NCI-H1105 treated with DMSO at 0.1 percent for 48 hours (cell line): ENCODE data around the gene ZNF598.

ENCODE experiments used
- DNase-seq: peaks from one replicate; lab custom pipeline; 2025; lab: John Stamatoyannopoulos, UW

The ZNF598 gene

DNA sequence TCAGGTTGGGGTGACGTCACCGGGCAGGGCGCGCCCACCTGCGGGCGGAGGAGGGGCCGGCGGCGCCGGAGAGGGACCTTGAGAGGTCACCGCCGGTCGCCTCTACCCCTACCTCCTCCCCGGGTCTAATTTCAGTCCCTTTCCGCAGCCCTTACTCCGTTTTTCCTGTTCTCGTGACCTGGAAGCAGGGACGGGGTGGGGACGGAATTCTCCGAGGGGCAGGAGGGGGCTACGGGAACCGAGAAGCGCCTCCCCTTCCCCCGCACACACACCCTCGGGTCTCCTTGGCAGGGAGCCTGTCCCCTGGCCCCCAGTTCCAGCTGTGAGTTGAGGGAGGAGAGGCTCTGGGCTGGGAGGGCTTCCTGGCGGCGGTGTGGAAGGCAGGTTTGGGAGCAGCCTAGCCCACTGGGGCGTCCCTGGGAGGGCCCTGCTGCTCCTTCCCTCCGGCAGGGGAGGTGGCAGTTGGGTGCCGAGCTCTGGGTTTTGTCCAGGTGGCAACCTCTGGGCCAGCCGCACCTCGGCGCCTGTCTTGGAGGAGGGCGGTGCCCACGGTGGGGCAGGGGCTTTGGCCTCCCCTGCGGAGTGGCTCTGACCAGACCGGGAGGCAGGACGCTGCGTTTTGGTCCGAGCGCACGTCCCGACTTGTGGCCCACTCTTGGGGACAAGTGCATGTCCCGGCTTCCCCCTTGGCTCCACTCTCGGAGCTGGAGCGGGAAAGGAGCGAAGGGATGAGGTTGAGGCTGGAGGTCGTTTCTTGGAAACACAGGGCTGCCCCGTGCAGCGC lies 19.1 kb downstream of the ZNF598 start:
- DNase-seq, result peak; percentile 20

DNA sequence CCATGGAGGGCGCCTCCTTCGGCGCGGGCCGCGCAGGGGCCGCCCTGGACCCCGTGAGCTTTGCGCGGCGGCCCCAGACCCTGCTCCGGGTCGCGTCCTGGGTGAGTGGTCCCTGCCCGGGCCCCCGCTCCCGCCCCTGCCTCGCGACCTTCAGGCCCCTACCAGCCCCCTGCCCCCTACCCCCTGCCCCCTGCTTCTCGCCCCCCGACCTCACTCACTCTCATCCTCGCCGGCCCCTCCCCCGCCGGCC lies 19.6 kb downstream of the ZNF598 start:
- no peak for DNase-seq

DNA sequence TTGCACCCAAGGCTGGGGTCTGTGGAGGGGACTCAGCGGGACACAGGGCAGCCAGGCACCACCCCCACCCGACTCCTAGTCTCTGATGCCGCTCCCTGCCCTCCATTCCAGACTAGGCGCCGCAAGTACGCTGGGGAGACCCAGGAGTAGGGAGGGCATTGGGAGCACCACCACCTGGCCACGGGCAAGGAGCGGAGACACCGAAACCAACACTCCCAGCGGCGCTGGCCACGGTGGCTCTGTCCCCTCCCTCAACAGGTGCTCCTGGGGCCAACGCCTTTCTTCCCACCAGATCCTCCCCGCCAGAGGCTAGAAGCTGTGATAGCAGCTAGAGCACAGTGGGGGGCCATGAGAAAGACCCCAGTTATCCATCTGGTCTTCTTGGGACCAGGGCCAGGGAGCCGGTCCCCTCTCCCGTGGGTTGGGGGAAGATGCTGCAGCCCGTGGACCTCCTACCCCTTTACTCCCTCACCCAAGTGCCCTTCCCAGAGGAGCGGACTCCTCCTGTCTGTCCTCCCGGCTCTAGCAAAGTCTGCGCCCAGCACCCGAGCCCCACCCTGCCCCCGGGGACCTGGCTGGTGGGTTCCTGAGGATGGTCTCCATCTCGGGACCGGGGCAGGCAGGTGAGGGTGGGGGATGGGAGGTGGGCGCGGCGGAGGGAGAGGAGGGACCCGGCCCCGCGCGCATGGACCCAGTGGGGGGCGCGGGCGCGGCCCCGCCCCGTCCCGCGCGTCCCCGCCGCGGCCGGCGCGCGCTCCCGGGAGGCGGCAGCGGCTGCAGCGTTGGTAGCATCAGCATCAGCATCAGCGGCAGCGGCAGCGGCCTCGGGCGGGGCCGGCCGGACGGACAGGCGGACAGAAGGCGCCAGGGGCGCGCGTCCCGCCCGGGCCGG lies 20.2 kb downstream of the ZNF598 start, which contains the start of gene SYNGR3:
Gene SYNGR3 (plus strand): TSS at position 762 of the 892 bp plus-strand sequence. CDS start 133 bp downstream, outside the sequence.
- DNase-seq, result no peak

DNA sequence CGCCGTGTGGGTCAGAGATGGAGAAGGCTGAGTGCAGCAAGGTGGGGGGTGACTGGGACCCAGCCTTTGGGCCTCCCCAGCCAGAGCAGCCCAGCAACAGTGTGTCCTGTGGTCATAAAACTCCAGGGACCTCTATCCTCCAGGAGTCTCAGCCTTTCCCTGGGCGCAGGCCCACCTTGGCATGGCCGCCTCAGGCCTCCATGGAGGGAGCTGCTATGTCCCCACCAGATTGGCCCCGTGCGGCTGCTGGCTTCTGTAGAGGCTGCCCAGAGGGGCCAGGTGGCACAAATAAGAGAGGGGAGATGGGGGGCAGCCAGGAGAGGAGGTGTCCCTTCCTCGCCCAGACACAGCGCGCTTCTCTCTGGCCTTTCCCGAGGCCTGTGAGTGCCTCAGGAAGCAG lies 22.4 kb downstream of the ZNF598 start:
- DNase-seq, result no peak

DNA sequence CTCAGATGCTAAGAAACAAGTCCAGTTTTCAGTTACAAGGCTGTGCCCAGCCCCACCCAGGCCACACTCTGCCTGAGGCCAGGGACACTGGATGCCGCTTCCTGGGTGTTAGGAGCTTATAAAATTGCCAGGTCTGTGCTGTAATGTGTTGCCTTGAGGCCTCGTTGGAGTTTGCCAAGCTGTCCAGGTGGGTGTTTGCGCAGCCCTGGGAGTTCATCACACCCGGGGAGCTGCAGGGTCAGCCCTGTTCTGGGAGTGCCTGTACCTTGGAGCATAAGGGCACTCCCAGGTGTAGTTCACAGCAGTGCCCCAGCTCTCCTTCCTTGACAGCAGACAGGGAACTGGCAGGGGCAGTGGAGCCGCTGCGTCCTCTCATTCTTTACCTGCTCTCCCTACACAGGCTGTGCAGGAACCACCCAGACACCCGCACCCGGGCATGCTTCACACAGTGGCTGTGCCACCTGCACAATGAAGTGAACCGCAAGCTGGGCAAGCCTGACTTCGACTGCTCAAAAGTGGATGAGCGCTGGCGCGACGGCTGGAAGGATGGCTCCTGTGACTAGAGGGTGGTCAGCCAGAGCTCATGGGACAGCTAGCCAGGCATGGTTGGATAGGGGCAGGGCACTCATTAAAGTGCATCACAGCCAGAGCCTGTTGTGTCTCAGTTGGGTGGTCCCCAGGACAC lies 24.0 kb downstream of the ZNF598 start:
- no peak for DNase-seq

DNA sequence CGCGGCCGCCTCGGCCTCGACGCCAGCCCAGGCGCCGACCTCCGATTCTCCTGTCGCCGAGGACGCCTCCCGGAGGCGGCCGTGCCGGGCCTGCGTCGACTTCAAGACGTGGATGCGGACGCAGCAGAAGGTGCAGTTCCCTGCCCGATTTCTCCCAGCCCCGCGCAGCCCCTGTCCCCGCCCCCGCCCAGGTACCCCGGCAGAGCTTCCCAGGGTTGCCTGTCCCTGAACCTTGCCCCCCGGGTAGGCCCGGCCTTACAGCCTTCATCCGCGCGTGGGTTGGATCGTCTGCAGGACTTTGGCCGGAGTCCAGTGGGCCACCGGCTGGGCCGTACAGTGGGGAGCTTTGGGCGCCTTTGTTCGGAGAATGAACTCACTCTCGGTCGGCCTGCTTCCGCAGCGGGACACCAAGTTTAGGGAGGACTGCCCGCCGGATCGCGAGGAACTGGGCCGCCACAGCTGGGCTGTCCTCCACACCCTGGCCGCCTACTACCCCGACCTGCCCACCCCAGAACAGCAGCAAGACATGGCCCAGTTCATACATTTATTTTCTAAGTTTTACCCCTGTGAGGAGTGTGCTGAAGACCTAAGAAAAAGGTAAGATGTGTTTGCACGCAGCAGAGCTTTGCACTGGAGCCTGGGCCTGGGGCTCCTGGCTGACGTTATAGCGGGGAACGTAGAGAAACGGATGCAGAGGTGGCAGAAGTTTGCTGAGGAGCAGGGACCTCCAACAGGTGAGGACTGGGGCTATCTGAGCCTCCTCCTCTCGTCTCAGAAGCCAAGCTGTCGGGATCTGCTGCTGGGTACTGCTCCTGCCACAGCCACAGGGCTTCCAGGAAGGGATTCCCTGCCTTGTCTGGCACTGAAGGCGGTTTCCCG lies 25.0 kb downstream of the ZNF598 start:
- DNase-seq, result no peak

DNA sequence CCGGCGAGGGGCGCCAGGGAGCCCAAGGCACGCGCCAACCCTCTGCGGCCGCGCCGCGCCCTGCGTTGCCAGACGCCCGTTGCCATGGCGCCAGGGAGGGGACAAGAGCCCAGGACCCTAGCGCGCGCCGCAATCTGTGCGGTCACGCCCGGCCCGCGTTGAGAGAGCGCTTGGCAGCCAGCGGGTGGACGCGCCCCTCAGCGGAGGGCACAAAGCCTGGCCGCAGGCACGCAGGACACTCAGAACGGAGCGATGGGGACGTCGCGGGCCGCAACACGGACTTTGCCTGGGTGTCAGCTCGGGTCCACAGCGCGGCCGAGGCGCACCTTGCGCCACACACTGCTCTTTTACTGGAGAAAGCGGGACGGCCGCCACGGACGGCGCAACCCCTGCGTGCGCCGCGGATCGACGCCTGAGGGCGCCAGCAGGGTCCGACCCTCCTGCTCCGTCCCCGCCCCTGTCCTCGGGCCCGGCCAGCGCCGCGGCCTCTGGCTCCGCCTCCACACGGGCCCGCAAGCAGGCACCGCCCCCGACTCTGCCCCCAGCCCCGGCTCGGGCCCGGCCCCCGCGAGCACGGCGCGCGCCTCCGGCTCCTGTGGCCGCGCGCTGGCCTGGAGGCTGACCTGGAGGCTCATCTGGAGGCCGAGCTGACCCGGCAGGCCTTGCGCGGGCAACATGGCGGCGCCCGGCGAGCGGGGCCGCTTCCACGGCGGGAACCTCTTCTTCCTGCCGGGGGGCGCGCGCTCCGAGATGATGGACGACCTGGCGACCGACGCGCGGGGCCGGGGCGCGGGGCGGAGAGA lies 25.9 kb downstream of the ZNF598 start, which contains the start of gene GFER:
Gene GFER (plus strand): TSS at position 650 of the 803 bp plus-strand sequence. CDS start 26 bp downstream, at position 676.
- DNase-seq, result peak; percentile 67

DNA sequence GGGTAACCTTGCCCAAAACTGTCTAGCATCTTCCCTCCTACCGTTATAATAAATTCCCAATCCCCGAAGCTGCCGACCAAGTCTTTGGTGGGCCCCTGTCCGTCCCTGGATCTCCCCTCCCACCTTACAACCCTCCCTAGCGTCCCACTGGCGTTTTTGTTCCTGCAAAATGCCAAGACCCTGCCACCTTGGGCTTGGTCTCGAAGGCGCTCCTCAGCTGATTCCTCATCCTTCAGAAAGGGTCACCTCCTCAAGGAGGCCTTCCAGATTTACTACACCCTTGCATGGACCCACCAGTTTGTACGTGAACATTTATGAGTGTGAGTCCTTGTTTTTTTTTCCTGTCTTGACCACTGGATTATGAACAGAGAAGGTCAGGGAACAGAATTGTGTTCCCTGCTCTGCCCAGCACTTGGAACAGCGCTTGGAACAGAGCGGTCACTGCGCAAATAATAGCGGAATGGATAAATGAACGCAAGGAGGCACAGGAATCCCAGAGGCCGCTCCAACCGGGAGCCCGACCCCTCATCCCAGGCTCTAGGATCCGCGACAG lies 26.6 kb downstream of the ZNF598 start:
- no peak for DNase-seq

DNA sequence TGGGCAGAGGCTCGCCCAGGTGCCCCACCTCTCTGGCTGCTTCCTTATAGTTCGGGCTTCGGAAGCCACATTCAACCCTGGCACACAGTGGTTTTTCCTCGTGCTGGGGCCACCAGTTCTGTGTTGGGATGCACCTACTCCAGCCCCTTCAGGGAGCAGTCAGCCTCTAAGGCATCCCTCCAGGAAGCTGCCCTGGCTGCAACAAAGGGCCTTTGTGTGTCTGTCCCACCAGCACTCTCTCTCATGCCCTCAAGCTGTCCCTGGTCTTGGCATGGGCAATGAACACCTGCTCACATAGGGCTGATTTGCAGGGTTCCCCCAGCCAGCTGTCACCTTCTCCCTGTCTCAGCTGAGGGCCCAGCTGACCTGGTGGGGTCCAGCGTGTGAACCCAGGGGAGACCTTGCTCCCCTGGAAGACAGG lies 27.6 kb downstream of the ZNF598 start:
- no peak for DNase-seq

DNA sequence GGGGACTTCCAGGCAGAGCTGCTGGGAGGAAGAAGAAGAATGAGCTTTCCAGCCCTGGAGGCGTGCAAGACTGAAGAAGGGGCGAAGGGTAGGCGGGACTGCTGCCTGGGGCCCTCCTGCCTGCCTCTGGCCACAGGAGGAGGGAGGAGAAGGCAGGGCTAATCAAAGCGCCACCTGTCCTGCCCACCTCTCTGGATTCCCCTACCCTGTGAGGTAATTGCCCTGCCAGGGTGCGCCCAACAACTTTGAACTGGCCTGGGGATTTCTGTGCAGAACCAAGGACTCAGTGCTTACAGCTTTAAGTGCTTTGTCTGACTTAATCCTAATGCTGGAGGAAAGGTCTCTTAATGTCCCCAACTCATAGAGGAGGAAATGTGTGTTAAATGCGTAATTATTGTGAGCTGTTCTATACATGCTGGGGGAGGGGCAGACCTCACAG lies 28.2 kb downstream of the ZNF598 start, which contains the start of gene NOXO1:
Gene NOXO1 (minus strand): TSS at position 72 of the 439 bp plus-strand sequence. CDS start 290 bp downstream, outside the sequence.
- no peak for DNase-seq

DNA sequence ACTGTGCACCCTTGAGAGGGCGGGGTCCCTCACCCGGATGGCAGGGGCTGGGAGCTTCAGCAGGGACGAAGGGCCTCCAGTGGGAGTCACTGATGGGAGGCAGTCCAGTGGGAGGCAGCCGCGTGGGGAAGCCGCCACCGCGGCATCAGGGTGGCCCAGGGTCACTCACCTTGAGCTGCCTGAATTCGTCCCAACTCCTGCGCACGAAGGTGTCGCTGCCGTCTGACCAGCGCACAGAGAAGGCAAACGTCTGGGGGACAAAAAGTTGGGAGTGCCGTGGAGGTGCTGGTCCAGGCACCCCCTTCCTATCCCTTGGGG lies 28.9 kb downstream of the ZNF598 start:
- DNase-seq, result no peak

DNA sequence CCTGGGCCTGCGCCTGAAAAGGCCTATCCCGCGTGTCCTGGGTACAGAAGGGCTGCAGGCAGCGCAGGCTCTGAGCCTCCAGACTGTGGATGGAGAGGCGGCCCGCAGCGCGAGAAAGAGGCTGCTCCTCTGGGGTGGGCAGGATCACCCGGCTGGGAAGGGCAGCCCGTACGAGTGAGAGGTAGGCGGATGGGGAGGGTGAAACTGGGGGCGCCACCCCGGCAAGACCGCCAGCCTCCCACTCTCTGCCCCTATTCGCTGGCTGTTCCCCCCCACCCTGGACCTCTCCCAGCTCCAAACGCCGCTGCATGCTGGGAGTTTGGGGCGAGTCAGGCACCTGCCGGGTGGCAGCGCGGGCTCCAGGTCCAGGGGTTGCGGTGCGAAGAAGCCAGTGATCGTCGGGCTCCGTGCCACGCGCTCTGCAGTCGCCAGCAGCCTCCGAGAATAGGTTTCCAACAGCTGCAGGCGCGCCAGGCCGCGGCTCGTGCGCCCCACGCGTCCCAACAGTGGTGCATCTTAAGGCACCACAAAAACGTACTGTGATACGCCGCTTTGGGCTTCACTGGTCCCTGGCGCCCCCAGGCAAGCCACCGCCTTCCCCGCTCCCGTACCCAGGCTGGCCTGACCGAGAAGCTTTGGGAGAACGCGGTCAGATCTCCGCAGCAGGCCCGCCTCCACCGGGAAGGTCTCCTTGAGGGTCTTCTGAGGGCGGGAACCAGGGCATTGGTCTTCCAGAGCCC lies 29.4 kb downstream of the ZNF598 start:
- no peak for DNase-seq

DNA sequence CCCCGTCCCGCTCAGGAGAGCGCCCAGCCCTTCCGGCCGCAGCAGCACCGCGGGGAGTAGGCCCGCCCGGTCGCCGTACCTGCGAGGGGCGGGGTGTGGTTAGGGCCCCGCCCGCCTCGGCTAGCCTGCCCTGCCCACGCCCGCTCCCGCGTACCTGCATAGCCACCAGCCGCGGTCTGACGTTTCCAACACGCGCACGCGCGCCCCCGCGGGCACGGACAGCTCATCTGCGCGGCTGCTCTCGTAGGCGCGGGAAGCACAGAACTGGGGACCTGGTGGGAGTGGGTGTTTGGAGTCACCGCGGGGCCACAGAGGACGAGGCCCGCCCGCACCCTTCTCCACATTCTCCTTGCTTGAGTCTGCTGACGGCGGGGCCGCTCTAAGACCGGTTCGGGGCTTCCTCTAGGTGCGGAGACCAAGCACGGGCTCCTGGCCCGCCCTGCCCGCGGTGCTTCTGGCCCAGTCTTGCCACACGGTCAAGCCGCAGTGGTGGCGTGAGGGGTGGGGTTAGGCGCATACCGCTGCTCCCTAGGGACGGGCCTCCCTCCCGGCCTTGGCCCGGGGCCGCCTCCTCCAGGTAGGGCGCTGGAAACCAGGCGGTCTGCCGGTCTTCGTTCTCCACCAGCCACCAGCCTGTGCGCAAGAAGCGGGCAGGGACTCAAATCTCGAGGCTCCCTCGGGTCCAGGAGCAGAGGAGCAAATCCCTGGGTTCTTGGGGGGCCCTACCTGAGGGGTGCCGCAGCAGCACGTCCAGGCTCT lies 30.2 kb downstream of the ZNF598 start:
- DNase-seq, result no peak

DNA sequence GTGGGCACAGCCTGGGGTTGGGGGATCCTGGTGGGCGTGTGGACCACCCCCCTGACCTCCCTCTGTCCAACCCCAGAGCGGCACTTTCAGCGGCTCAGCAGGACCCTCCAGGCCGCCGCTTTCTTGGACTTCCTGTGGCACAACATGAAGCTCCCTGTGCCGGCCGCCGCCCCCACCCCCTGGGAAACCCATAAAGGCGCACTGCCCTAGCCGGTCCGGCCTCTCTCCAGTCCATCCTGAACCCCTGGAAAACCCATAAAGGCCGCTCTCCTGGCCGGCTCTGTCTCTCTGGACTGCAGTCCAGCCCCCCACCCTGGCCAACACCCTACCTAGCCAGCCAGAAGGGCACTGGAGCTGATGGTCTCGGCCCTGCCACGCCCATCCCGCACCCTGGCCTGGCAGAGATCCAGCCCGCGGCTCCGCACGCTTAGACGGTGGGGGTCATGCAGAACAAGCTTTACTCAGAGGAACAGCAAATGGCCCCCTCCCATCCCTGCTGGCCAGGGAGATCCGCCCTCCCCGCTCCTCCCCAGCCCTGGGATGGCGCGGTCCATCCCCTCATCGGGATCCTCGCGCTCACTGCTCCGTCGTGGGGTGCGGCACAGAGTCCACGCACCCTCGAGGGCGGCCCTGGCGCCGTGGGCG lies 31.0 kb downstream of the ZNF598 start:
- DNase-seq, result no peak

DNA sequence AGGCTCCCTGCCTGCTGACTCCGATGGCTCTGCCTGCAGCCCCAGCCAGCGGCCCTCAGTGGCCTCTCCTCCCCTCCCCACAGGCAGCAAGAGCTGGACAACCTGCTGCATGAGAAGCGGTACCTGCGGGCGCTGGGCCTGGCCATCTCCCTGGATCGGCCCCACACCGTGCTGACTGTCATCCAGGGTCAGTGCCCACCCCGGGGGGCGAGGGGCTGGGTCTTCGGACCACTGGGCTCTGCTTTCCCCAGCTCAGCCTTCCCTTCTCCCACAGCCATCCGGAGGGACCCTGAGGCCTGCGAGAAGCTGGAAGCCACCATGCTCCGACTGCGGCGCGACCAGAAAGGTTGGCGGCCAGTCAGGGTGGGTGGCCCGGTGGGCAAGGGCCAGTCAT lies 31.7 kb downstream of the ZNF598 start:
- DNase-seq, result no peak

DNA sequence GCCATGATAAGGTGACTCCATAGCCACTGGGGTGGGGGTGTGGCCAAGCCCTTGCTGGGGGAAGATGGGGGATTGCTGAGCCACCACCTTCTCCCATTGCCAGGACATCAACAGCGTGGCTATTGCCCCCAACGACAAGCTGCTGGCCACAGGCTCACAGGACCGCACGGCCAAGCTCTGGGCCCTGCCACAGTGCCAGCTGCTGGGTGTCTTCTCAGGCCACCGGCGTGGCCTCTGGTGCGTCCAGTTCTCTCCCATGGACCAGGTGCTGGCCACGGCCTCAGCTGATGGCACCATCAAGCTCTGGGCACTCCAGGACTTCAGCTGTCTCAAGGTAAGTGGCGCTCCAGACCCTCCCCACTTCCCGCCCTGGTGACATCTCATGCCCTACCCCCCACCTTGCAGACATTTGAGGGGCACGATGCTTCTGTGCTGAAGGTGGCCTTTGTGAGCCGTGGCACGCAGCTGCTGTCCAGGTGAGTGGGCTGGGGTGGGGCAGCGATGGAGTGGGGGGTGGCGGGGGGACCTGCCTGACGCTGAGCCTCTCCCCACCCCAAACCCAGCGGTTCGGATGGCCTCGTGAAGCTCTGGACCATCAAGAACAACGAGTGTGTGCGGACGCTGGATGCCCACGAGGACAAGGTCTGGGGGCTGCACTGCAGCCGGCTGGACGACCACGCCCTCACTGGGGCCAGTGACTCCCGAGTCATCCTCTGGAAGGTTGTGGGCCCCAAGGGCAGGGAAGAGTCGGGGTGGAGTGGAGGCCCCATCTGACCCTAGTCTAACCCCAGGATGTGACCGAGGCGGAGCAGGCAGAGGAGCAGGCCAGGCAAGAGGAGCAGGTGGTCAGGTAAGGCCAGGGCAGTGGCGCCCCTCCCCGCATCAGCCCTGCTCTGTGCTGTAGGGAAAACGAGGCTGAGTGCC lies 32.4 kb downstream of the ZNF598 start:
- no peak for DNase-seq

DNA sequence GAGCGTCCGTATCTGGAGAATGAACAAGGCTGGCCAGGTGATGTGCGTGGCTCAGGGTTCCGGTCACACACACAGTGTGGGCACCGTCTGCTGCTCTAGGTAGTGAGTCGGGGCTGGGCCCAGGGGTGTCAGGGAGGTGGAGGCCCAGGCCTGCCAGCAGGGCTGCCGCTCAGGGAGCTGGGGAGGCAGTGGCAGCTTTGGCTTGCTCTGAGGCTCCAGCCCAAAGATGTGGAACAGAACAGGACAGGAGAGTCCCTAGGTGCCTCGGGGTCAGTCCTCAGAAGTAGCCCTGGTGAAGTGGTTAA lies 33.5 kb downstream of the ZNF598 start:
- DNase-seq, result no peak
